MM.1S (cell line): Measurements from ENCODE around the gene ZNF385D.

Source experiments
- DNase-seq: peaks from one replicate; pipeline ENCODE4 v3.0.0-alpha.2; 2015
- H2AFZ ChIP-seq: fragments of 300-600 bp; sonication (generic); 2 replicates; pipeline ENCODE4 v1.6.0; 2016; ENCODE audit warnings: antibody characterized with exemption, low read length
- H3F3A ChIP-seq: fragments of 300-600 bp; sonication (generic); 2 replicates; pipeline ENCODE4 v1.6.1; 2016; ENCODE audit warnings: mild to moderate bottlenecking, antibody characterized with exemption, low read length, moderate library complexity, mixed read lengths; ENCODE audit not compliant: insufficient read depth
- H3K27ac ChIP-seq: fragments of 300-600 bp; sonication (generic); 2 replicates; pipeline ENCODE4 v1.5.1; 2016; ENCODE audit warnings: mild to moderate bottlenecking, low read length
- H3K27me3 ChIP-seq: fragments of 300-600 bp; sonication (generic); replicated peaks from 2 replicates; pipeline ENCODE4 v1.6.0; 2016; ENCODE audit warnings: low read length; ENCODE audit not compliant: insufficient read depth
- H3K36me3 ChIP-seq: fragments of 300-600 bp; sonication (generic); replicated peaks from 2 replicates; pipeline ENCODE4 v1.6.1; 2016; ENCODE audit warnings: mild to moderate bottlenecking, low read length, mixed read lengths; ENCODE audit not compliant: insufficient read depth
- H3K4me1 ChIP-seq: fragments of 300-600 bp; sonication (generic); 2 replicates; pipeline ENCODE4 v1.6.1; 2016; ENCODE audit warnings: low read length, mixed read lengths
- H3K4me2 ChIP-seq: fragments of 300-600 bp; sonication (generic); 2 replicates; pipeline ENCODE4 v1.6.0; 2016; ENCODE audit warnings: low read depth, low read length
- H3K4me3 ChIP-seq: fragments of 300-600 bp; sonication (generic); 2 replicates; pipeline ENCODE4 v1.5.1; 2016; ENCODE audit warnings: low read length, mixed read lengths
- H3K79me2 ChIP-seq: fragments of 300-600 bp; sonication (generic); 2 replicates; pipeline ENCODE4 v1.6.1; 2016; ENCODE audit warnings: mixed run types, low read length, mixed read lengths
- H3K9ac ChIP-seq: fragments of 300-600 bp; sonication (generic); 2 replicates; pipeline ENCODE4 v1.6.1; 2016; ENCODE audit warnings: low read length, mixed read lengths
- H3K9me2 ChIP-seq: fragments of 300-600 bp; sonication (generic); replicated peaks from 2 replicates; pipeline ENCODE4 v1.6.1; 2016; ENCODE audit warnings: mild to moderate bottlenecking, low read length, mixed read lengths; ENCODE audit not compliant: insufficient read depth
- H3K9me3 ChIP-seq: fragments of 300-600 bp; sonication (generic); replicated peaks from 2 replicates; pipeline ENCODE4 v1.6.1; 2016; ENCODE audit warnings: mild to moderate bottlenecking, low read length, mixed read lengths; ENCODE audit not compliant: insufficient read depth
- H4K20me1 ChIP-seq: fragments of 300-600 bp; sonication (generic); 2 replicates; pipeline ENCODE4 v1.6.1; 2016; ENCODE audit warnings: mild to moderate bottlenecking, low read length, moderate library complexity, mixed read lengths; ENCODE audit not compliant: insufficient read depth
- CTCF ChIP-seq: fragments of 300-600 bp; sonication (generic); IDR thresholded peaks from 2 replicates; pipeline ENCODE4 v1.5.1; 2016; ENCODE audit warnings: antibody characterized with exemption, low read length, mixed read lengths
- EZH2 ChIP-seq: fragments of 300-600 bp; sonication (generic); optimal IDR thresholded peaks from 2 replicates; pipeline ENCODE3; 2017; ENCODE audit warnings: low read depth, mild to moderate bottlenecking, antibody characterized with exemption, low read length, mixed read lengths
- EZH2phosphoT487 ChIP-seq: fragments of 300-600 bp; sonication (generic); IDR thresholded peaks from 2 replicates; pipeline ENCODE4 v1.6.1; 2018; ENCODE audit warnings: antibody characterized with exemption, low read length

Gene ZNF385D

DNA sequence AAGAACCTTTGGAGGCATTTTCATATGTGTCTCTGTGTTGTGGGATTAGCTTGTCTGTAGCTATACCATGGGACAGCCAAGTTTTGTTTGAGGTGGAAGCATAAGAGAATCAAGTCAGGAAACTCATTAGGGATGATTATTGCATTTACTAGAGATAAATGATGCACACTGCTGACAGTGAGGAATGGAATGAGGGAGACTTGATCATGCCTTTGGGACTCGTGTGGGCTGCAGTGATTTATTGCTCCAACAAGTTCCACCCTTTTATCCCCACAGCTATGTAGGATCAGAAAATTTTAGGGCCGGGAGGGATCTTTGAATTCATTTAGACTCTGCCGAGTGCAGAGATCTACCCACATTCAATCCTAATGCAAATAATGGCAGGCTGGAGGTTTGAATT is 16.3 kb downstream of the ZNF385D start:
- Histone ChIP-seq H3K27ac (no peak overlapping the region), H3K4me2 (no peak overlapping the region), H3K79me2 (no peaks in the 10 kb centered on the region), H3K27me3 (no peaks in the 10 kb centered on the region), H3K9ac (no peak overlapping the region), H2AFZ (no peak overlapping the region), H3F3A (no peaks in the 10 kb centered on the region), H3K36me3 (no peaks in the 10 kb centered on the region), H3K4me1 (no peaks in the 10 kb centered on the region), H3K9me3 (no peaks in the 10 kb centered on the region), H4K20me1 (no peaks in the 10 kb centered on the region), H3K9me2 (no peaks in the 10 kb centered on the region), H3K4me3 (no peak overlapping the region)
- no peak for DNase-seq
- no peak for TF ChIP-seq EZH2

DNA sequence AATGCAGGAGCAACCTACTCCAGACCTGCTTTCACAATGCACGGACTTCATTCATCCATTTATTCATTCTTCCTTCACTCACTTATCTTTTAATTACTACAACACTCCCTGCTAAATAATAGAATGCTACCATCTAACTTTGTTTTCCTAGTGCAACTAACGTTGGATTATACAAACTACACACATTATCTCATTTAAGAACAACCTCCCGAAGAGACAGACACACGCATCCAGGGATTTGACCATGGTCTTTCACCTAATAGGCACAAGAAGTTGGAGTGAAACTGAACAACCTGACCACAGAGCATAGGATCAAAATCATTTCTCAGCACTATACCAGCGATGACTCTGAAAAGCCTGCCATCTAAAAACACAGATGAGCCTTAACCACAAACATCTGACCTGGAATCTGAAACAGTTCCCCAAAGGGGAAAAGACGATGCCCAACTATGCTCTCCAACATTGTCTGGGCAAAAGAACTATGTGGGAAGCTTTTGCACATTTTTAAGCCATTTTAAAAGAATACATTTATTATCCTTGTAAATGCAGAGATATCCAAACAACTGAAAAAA is 21.0 kb downstream of the ZNF385D start:
- Histone ChIP-seq H3K27me3 (no peaks in the 10 kb centered on the region), H3K9me2 (no peaks in the 10 kb centered on the region), H3K9me3 (no peaks in the 10 kb centered on the region), H3K79me2 (no peaks in the 10 kb centered on the region), H3F3A (no peaks in the 10 kb centered on the region), H3K4me2 (no peak overlapping the region), H3K9ac (no peak overlapping the region), H3K4me1 (no peaks in the 10 kb centered on the region), H2AFZ (no peak overlapping the region), H3K4me3 (no peak overlapping the region), H3K27ac (no peak overlapping the region), H3K36me3 (no peaks in the 10 kb centered on the region), H4K20me1 (no peaks in the 10 kb centered on the region)
- TF ChIP-seq EZH2 (no peak), CTCF (no peak), EZH2phosphoT487 (no peak)
- DNase-seq: no peak

- H3K4me3 ChIP-seq: no peak overlapping the region
- no peaks in the 10 kb centered on the region for H3K9me2 ChIP-seq
- H3K27ac ChIP-seq: no peak overlapping the region
- H3K79me2 ChIP-seq: no peaks in the 10 kb centered on the region
- H3K27me3 ChIP-seq: no peaks in the 10 kb centered on the region
- H4K20me1 ChIP-seq: no peaks in the 10 kb centered on the region
- no peak overlapping the region for H3K9ac ChIP-seq
- no peaks in the 10 kb centered on the region for H3F3A ChIP-seq
- H3K4me1 ChIP-seq: no peaks in the 10 kb centered on the region
- no peaks in the 10 kb centered on the region for H3K9me3 ChIP-seq
- DNase-seq: no peak
- no peak overlapping the region for H2AFZ ChIP-seq
- TF ChIP-seq EZH2 (no peak), EZH2phosphoT487 (no peak), CTCF (no peak)
- no peaks in the 10 kb centered on the region for H3K36me3 ChIP-seq
- H3K4me2 ChIP-seq: no peak overlapping the region
These were observed 21.7 kb downstream of the ZNF385D start for GRCh38 chr3:21729331-21729730.

- Histone ChIP-seq H3K9me2 (no peaks in the 10 kb centered on the region), H3K27me3 (no peaks in the 10 kb centered on the region), H2AFZ (no peak overlapping the region), H3K4me2 (no peak overlapping the region), H3K36me3 (no peaks in the 10 kb centered on the region), H3K4me1 (no peaks in the 10 kb centered on the region), H3K79me2 (no peaks in the 10 kb centered on the region), H3F3A (no peaks in the 10 kb centered on the region), H3K27ac (no peak overlapping the region), H4K20me1 (no peaks in the 10 kb centered on the region), H3K9me3 (no peaks in the 10 kb centered on the region), H3K9ac (no peak overlapping the region), H3K4me3 (no peak overlapping the region)
- DNase-seq: no peak
- TF ChIP-seq EZH2 (no peak), EZH2phosphoT487 (no peak), CTCF (no peak)
These were observed 28.2 kb downstream of the ZNF385D start for GRCh38 chr3:21722768-21723167.
